Endothelial cell (in vitro differentiated cells): ENCODE measurements around the gene MYCL. TPM values are rescaled to one million over a fixed set of nuclear protein-coding genes. Genes with fewer than 3 reads are reported as not detected.

Source experiments
- DNase-seq: peaks from one replicate; pipeline ENCODE4 v3.0.0; 2021; ENCODE audit warnings: low spot score
- H3K27ac Mint-ChIP-seq: one replicate; pipeline ENCODE4 v1.8.0; 2021; ENCODE audit warnings: mixed read lengths, inconsistent platforms; ENCODE audit not compliant: unreplicated experiment
- H3K27me3 Mint-ChIP-seq: one replicate; pipeline ENCODE4 v1.8.0; 2021; ENCODE audit warnings: mild to moderate bottlenecking, moderate library complexity, mixed read lengths, inconsistent platforms; ENCODE audit not compliant: unreplicated experiment
- H3K36me3 Mint-ChIP-seq: one replicate; pipeline ENCODE4 v1.8.0; 2021; ENCODE audit warnings: mild to moderate bottlenecking, low read depth, mixed read lengths, inconsistent platforms; ENCODE audit not compliant: unreplicated experiment
- H3K4me1 Mint-ChIP-seq: one replicate; pipeline ENCODE4 v1.8.0; 2021; ENCODE audit warnings: mild to moderate bottlenecking, mixed read lengths, inconsistent platforms; ENCODE audit not compliant: unreplicated experiment
- H3K4me3 Mint-ChIP-seq: one replicate; pipeline ENCODE4 v1.8.0; 2021; ENCODE audit warnings: mild to moderate bottlenecking, mixed read lengths, inconsistent platforms; ENCODE audit not compliant: unreplicated experiment
- H3K9me3 Mint-ChIP-seq: one replicate; pipeline ENCODE4 v1.8.0; 2021; ENCODE audit warnings: mixed read lengths, inconsistent platforms; ENCODE audit not compliant: unreplicated experiment
- CTCF ChIP-seq: fragments of 200-600 bp; sonication (generic); IDR thresholded peaks from one replicate; pipeline ENCODE4 v1.5.0; 2021; ENCODE audit warnings: antibody characterized with exemption; ENCODE audit not compliant: unreplicated experiment
- total RNA-seq: library from RNA; stranded (reverse); fragmentation: NEBNext Ultra II Directional; extraction: Animal tissue kit (Norgen Biotek cat#: 25700); gene quantifications from one replicate; pipeline ENCODE4 v1.2.1, GENCODE V29; 2021; ENCODE audit not compliant: unreplicated experiment

MYCL gene
- total RNA-seq, 1 donor from 2014 or later: 20.1 TPM

- Mint-ChIP-seq H3K36me3 (no peaks in the 10 kb centered on the region), H3K9me3 (no peaks in the 10 kb centered on the region), H3K27ac (no peak overlapping the region), H3K4me3 (no peak overlapping the region), H3K27me3 (no peaks in the 10 kb centered on the region), H3K4me1 (peaks cover 6% of the 10 kb centered on the region)
- no peak for DNase-seq
- TF ChIP-seq CTCF: no peak
Measured at GRCh38 chr1:39890880-39891279, 10.8 kb downstream of the MYCL start.

- H3K4me3 Mint-ChIP-seq: no peak overlapping the region
- DNase-seq: no peak
- H3K27me3 Mint-ChIP-seq: no peaks in the 10 kb centered on the region
- no peak for TF ChIP-seq CTCF
- H3K27ac Mint-ChIP-seq: no peak overlapping the region
- peaks cover 5% of the 10 kb centered on the region for H3K4me1 Mint-ChIP-seq
- no peaks in the 10 kb centered on the region for H3K36me3 Mint-ChIP-seq
- no peaks in the 10 kb centered on the region for H3K9me3 Mint-ChIP-seq
Measured at GRCh38 chr1:39890273-39890672, 11.4 kb downstream of the MYCL start.

- Mint-ChIP-seq H3K9me3 (no peaks in the 10 kb centered on the region), H3K4me3 (no peak overlapping the region), H3K27me3 (no peaks in the 10 kb centered on the region), H3K27ac (no peak overlapping the region), H3K36me3 (no peaks in the 10 kb centered on the region), H3K4me1 (peaks cover 2% of the 10 kb centered on the region)
- no peak for DNase-seq
- TF ChIP-seq CTCF: no peak
Measured at GRCh38 chr1:39886757-39887231, 14.9 kb downstream of the MYCL start.

GRCh38 chr1:39885516-39885915 lies 16.2 kb downstream of the MYCL start:
- H3K4me3 Mint-ChIP-seq: no peak overlapping the region
- H3K36me3 Mint-ChIP-seq: no peaks in the 10 kb centered on the region
- no peak for DNase-seq
- no peak for TF ChIP-seq CTCF
- peaks cover 9% of the 10 kb centered on the region for H3K4me1 Mint-ChIP-seq
- H3K27me3 Mint-ChIP-seq: no peaks in the 10 kb centered on the region
- no peak overlapping the region for H3K27ac Mint-ChIP-seq
- H3K9me3 Mint-ChIP-seq: no peaks in the 10 kb centered on the region

- Mint-ChIP-seq H3K9me3 (no peaks in the 10 kb centered on the region), H3K36me3 (no peaks in the 10 kb centered on the region), H3K4me3 (peak overlapping the region; percentile 93), H3K4me1 (peaks cover 11% of the 10 kb centered on the region), H3K27ac (no peak overlapping the region), H3K27me3 (no peaks in the 10 kb centered on the region)
- TF ChIP-seq CTCF: no peak
- DNase-seq: no peak
Measured at GRCh38 chr1:39882152-39882551, 19.6 kb downstream of the MYCL start.
